Mucosa of stomach (tissue), 1 donor: ENCODE results near the gene NECAB2.

ENCODE experiments used
- H3K27me3 ChIP-seq: one replicate; pipeline ENCODE4 v1.7.0; 2013; ENCODE audit warnings: mild to moderate bottlenecking, low read length; ENCODE audit not compliant: control insufficient read depth, insufficient read depth
- H3K36me3 ChIP-seq: one replicate; pipeline ENCODE4 v1.7.0; 2013; ENCODE audit warnings: low read length; ENCODE audit not compliant: control insufficient read depth, insufficient read depth
- H3K4me1 ChIP-seq: one replicate; pipeline ENCODE4 v1.7.0; 2013; ENCODE audit warnings: mild to moderate bottlenecking, low read length; ENCODE audit not compliant: control insufficient read depth, insufficient read depth
- H3K4me3 ChIP-seq: one replicate; pipeline ENCODE4 v1.7.0; 2013; ENCODE audit warnings: low read length
- H3K9ac ChIP-seq: one replicate; pipeline ENCODE4 v1.7.0; 2013; ENCODE audit warnings: mild to moderate bottlenecking, low read length, moderate library complexity
- H3K9me3 ChIP-seq: one replicate; pipeline ENCODE4 v1.7.0; 2013; ENCODE audit warnings: mild to moderate bottlenecking, low read length, moderate library complexity; ENCODE audit not compliant: control insufficient read depth
- donor health status: Pancreatic carcinoma.

Gene NECAB2

DNA sequence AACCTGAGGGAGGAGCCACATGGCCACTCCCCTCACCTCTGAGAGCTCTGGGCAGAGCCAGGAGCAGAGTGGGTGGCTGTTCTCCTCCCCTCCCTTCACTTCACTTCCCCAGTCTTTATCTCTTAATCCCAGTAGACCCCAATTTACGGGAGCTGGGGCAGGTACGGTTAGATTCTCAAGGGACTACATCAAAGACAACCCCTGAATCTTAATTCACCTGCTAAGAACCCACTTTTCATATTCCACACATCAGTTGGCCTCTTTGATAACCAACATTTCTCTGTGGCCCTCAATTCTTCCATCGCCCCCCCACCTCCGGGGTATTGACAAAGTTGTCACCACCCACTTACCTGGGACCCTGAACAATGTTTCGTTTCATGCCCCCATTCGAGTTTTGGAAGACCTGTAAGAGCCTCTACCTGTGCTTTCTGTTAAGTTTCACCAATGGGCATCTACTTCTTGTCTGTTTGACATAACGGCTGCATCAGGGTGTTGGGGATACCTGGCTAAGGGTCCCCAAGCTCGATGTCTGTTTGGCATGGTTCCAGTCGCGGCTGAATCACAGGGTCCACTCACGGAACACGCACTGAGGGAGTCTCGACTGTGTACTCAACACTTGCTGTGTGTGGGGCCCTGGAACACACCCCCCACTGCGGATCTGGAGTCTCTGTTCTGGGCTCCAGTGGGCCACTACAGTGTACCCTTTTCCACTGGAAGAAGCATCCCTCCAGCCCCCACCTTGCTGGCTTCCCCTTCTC is 46.7 kb downstream of the NECAB2 start:
- H3K4me1 ChIP-seq = peaks cover 4% of the 10 kb centered on the region
- H3K27me3 ChIP-seq = no peaks in the 10 kb centered on the region
- no peaks in the 10 kb centered on the region for H3K36me3 ChIP-seq
- no peaks in the 10 kb centered on the region for H3K9me3 ChIP-seq
- H3K4me3 ChIP-seq = no peak overlapping the region
- no peak overlapping the region for H3K9ac ChIP-seq

DNA sequence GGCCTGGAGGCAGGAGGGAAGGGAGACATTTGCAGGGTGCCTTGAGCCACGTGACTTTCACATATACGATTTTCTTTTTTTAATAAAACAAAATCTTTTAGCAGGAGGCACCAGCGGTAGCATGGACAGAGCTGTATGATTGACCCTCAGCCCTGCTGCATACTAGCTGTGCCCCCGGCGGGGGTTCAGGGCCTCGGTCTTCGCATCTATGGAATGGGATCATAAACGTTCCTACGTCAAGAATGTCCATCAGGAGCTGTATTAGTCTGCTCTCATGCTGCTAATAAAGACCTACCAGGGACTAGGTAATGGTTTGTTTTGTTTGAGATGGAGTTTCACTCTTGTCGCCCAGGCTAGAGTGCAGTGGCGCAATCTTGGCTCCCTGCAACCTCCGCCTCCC is 47.4 kb downstream of the NECAB2 start:
- Histone ChIP-seq H3K36me3 (no peaks in the 10 kb centered on the region), H3K9ac (no peak overlapping the region), H3K27me3 (no peaks in the 10 kb centered on the region), H3K9me3 (no peaks in the 10 kb centered on the region), H3K4me1 (peaks cover 4% of the 10 kb centered on the region), H3K4me3 (no peak overlapping the region)

DNA sequence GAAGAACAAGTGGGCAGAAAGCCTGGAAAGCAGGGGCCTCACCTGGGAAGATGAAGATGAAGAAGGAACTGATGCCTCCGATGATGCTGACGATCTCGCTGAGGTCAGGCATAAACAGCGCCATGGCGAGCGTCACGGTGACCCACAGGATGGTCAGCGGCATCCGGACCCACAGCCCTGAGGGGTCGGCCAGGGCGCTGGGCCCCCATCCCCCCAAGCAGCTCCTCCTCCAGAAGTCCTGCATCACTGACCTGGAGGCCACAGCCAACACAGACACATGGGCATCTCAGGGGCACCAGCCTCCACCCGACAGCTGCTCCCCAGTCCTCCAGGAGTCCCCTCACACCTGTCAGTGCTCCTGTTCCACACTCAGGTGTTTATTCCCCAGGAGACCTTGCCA is 48.4 kb downstream of the NECAB2 start:
- H3K4me1 ChIP-seq = peaks cover 4% of the 10 kb centered on the region
- no peak overlapping the region for H3K4me3 ChIP-seq
- no peaks in the 10 kb centered on the region for H3K9me3 ChIP-seq
- H3K27me3 ChIP-seq = no peaks in the 10 kb centered on the region
- no peaks in the 10 kb centered on the region for H3K36me3 ChIP-seq
- no peak overlapping the region for H3K9ac ChIP-seq

DNA sequence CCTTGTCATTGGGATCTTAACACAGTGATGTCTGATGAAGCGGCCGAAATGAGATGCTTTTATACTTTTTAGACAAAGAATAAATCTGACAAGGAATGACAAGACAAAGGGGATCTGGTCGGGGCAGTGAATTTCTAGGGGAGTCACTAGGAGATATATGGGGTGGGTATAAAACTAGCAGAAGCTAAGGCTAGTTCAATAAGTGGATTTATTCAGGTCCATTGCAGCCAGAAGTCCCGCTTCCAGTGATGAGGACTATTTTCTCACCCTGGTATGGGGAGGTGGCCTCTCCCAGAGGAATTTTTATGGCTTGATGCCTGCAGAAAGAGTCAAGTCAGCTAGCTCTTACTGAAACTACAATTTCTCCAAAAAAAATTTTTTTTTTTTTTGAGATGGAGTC is 50.7 kb downstream of the NECAB2 start:
- Histone ChIP-seq H3K9me3 (no peaks in the 10 kb centered on the region), H3K36me3 (no peaks in the 10 kb centered on the region), H3K4me1 (peaks cover 4% of the 10 kb centered on the region), H3K9ac (no peak overlapping the region), H3K27me3 (no peaks in the 10 kb centered on the region), H3K4me3 (no peak overlapping the region)

DNA sequence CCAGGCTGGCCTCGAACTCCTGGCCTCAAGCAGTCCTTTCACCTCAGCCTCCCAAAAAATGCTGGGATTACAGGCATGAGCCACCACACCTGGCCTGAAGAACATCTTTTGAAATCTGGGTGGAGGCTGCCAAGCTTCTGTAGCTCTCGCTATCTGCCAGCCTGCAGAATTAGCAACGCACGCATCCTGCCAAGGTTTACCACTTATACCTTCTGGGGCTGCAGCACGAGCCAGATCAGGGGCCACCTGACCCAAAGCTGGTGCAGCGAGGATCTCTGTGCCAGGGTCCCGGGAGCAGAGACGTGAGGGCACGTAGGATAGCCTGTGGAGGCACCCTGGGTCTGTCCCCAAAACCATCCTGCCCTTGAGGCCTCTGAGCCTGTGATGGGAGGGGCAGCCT is 52.3 kb downstream of the NECAB2 start:
- H3K27me3 ChIP-seq = peaks cover 5% of the 10 kb centered on the region
- no peak overlapping the region for H3K4me3 ChIP-seq
- H3K4me1 ChIP-seq = peaks cover 4% of the 10 kb centered on the region
- H3K36me3 ChIP-seq = no peaks in the 10 kb centered on the region
- no peaks in the 10 kb centered on the region for H3K9me3 ChIP-seq
- no peak overlapping the region for H3K9ac ChIP-seq

DNA sequence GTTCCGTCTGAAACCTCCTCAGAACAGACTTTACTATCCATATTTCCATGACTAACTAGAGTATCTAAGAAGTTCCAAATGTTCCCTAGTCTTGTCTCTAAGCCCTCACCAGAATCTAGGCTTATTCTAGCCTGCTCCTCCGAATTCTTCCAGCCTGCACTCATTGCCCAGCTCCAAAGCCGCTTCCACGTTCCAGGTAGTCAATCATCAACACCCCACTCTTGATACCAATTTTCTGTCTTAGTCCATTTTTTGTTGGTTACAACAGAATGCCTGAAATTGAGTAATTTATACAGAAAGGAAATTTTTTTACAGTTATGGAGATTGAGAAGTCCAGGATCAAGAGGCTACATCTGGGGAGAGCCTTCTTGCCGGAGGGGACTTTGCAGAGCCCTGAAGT is 53.4 kb downstream of the NECAB2 start:
- Histone ChIP-seq H3K4me3 (no peak overlapping the region), H3K27me3 (peaks cover 5% of the 10 kb centered on the region), H3K4me1 (peaks cover 4% of the 10 kb centered on the region), H3K9ac (no peak overlapping the region), H3K9me3 (no peaks in the 10 kb centered on the region), H3K36me3 (no peaks in the 10 kb centered on the region)

DNA sequence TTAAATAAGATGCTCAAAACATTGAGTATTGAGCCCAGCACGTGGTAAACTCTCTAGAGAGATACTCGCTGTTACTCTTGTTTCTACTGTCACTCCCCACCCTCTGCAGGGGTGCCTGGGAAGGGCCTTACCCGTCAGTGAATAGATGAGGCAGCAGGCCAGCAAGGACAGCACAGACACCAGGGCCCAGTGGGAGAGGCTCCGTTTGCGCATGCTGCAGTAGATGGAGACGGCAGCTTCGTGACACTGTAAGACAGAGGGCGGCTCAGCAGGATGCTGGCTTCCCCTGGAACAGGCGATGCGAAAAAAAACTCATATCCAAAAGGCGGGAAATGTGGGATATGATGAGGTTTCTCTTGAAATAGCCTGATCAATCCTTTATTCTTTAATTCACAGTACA is 54.6 kb downstream of the NECAB2 start:
- H3K36me3 ChIP-seq = no peaks in the 10 kb centered on the region
- no peak overlapping the region for H3K9ac ChIP-seq
- peaks cover 4% of the 10 kb centered on the region for H3K4me1 ChIP-seq
- H3K4me3 ChIP-seq = no peak overlapping the region
- peaks cover 9% of the 10 kb centered on the region for H3K27me3 ChIP-seq
- no peaks in the 10 kb centered on the region for H3K9me3 ChIP-seq

DNA sequence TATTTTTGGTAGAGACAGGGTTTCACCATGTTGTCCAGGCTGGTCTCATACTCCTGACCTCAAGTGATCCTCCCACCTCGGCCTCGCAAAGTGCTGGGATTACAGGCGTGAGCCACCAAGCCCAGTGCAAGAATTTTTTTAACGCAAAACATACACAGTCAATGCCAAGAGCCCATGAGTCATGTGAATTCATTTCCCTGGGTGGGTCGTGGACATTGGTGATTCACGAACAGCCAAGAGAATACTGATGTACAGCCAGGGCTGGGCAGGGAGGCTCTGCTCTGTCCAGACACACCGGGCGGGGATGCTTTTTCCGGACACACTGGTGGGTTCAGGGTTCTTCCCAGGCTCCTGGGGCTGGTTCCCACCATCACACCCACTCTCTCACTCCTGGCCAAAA is 56.8 kb downstream of the NECAB2 start:
- Histone ChIP-seq H3K27me3 (peaks cover 9% of the 10 kb centered on the region), H3K4me3 (no peak overlapping the region), H3K9ac (no peak overlapping the region), H3K4me1 (peaks cover 4% of the 10 kb centered on the region), H3K36me3 (no peaks in the 10 kb centered on the region), H3K9me3 (no peaks in the 10 kb centered on the region)

DNA sequence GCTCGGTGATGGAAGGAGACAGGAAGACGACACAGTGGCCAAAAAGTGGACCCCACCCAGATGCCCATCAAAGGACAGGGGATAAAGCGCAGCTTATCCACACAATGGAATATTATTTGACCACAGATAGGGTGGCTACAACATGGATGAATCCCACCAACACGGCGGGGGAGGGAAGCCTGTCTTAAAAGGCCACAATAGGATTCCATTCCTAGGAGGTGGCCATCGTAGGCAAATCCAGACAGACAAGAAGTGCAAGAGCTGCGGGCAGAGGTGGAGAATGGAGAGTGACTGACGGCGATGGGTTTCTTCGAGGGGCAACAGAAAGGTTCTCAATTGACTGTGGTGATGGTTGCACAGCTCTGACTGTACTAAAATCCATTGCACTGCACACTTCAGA is 58.6 kb downstream of the NECAB2 start:
- Histone ChIP-seq H3K9ac (no peak overlapping the region), H3K36me3 (no peaks in the 10 kb centered on the region), H3K4me3 (no peak overlapping the region), H3K4me1 (peaks cover 4% of the 10 kb centered on the region), H3K27me3 (peaks cover 9% of the 10 kb centered on the region), H3K9me3 (no peaks in the 10 kb centered on the region)

DNA sequence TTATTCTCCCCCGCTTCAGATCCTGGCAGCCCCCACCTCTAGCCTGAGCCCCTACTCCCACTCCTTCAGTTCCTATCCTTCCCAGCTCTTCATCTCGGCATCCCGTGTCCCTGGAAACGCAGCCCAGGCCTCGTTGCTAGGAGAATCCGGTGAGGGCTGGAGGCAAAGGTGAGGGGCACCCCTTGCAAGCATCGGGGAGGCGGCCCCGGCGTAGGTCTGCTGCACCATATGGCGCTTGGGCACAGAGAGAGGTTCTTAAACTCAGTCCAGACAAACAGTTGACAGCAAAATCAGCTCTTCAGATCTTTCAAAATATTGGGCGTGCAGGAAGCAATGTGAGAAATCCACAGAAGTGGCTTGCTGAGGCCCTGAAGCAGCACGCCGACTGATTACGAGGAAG is 59.6 kb downstream of the NECAB2 start:
- Histone ChIP-seq H3K4me3 (no peak overlapping the region), H3K36me3 (no peaks in the 10 kb centered on the region), H3K27me3 (peaks cover 9% of the 10 kb centered on the region), H3K9me3 (no peaks in the 10 kb centered on the region), H3K9ac (no peak overlapping the region), H3K4me1 (peaks cover 4% of the 10 kb centered on the region)

DNA sequence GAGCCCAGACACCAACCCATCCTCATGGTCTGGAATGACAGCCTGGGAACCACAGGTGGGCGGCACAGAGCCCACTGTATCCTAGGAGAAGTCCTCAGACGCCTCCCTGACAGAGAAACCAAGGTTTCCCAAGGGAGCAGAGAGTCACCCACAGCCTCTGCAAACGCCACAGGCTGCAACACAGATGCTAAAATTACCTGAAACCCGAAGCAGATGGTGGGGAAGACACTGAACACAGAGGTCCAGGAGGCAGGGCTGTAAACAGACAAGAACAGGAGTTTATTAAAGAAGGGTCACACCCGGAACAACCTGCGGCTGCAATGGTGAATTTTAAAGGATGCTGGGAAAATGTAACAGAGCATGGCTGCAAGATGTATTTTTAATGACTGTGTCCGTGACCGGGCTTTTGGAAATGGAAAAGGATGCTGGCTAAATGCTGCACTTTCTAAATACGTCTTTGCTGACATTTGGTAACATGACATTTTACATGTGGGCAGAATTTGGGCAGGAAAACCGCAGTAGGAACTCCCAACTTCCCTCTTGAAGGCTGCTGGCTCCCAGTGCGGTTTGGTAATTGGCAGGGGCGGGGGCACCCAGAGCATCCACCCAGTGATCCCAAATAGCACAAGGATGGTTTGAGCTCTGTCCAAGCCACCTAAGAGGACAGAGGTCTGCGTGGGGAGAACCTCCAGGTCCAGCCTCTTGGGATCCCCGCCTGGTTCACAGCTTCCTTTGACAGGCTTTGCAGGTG is 61.4 kb downstream of the NECAB2 start:
- no peaks in the 10 kb centered on the region for H3K9me3 ChIP-seq
- H3K4me3 ChIP-seq = no peak overlapping the region
- H3K4me1 ChIP-seq = peaks cover 4% of the 10 kb centered on the region
- no peak overlapping the region for H3K9ac ChIP-seq
- peaks cover 5% of the 10 kb centered on the region for H3K27me3 ChIP-seq
- no peaks in the 10 kb centered on the region for H3K36me3 ChIP-seq

DNA sequence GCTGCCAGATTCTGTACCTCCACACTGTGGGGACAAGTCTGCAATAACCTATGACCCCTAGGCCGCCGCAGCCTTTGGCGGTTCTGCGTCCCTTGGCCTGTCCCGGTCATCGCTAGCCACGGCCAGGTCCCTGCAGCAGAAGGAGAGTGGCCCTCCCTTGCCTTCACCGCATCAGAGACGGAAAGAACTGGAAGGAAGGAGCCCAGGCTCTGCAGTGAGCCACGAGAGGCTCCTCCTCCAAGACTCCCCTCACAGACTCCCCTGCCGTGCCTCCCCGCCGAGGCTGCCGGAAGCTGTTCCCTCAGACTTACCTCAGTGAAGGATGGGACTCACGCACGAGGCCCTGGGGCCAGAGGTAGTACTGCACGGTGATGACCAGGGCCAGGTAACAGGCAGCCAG is 63.5 kb downstream of the NECAB2 start:
- Histone ChIP-seq H3K36me3 (no peaks in the 10 kb centered on the region), H3K27me3 (peaks cover 5% of the 10 kb centered on the region), H3K4me1 (no peaks in the 10 kb centered on the region), H3K9ac (no peak overlapping the region), H3K9me3 (no peaks in the 10 kb centered on the region), H3K4me3 (no peak overlapping the region)
